Nephron progenitor cell (in vitro differentiated cells): Measurements from ENCODE around the gene PPP1R36.

Experiments
- DNase-seq: peaks from one replicate; pipeline ENCODE4 v3.0.0; 2021
- H3K27ac Mint-ChIP-seq: 2 replicates; pipeline ENCODE4 v1.8.0; 2021; ENCODE audit warnings: mild to moderate bottlenecking, moderate library complexity, mixed read lengths
- H3K27me3 Mint-ChIP-seq: 2 replicates; pipeline ENCODE4 v1.8.0; 2021; ENCODE audit warnings: mild to moderate bottlenecking, low read depth, mixed read lengths; ENCODE audit not compliant: poor library complexity
- H3K36me3 Mint-ChIP-seq: 2 replicates; pipeline ENCODE4 v1.8.0; 2021; ENCODE audit warnings: low read depth, mixed read lengths
- H3K4me1 Mint-ChIP-seq: 2 replicates; pipeline ENCODE4 v1.8.0; 2021; ENCODE audit warnings: mixed read lengths
- H3K4me3 Mint-ChIP-seq: 2 replicates; pipeline ENCODE4 v1.8.0; 2021; ENCODE audit warnings: mild to moderate bottlenecking, moderate library complexity, mixed read lengths
- H3K9me3 Mint-ChIP-seq: 2 replicates; pipeline ENCODE4 v1.8.0; 2021; ENCODE audit warnings: mild to moderate bottlenecking, moderate library complexity, mixed read lengths
- TF ChIP-seq, protein P1 (sequence below): fragments of 200-600 bp; sonication (generic); IDR thresholded peaks from 2 replicates; pipeline ENCODE4 v1.5.0; 2021; ENCODE audit warnings: antibody characterized with exemption

The PPP1R36 gene

GRCh38 chr14:64572386-64573104 is 22.8 kb downstream of the PPP1R36 start:
- H3K4me1 Mint-ChIP-seq, result peaks cover 27% of the 10 kb centered on the region
- no peak for DNase-seq
- no peak overlapping the region for H3K4me3 Mint-ChIP-seq
- H3K9me3 Mint-ChIP-seq, result no peaks in the 10 kb centered on the region
- TF ChIP-seq, protein P1, sequence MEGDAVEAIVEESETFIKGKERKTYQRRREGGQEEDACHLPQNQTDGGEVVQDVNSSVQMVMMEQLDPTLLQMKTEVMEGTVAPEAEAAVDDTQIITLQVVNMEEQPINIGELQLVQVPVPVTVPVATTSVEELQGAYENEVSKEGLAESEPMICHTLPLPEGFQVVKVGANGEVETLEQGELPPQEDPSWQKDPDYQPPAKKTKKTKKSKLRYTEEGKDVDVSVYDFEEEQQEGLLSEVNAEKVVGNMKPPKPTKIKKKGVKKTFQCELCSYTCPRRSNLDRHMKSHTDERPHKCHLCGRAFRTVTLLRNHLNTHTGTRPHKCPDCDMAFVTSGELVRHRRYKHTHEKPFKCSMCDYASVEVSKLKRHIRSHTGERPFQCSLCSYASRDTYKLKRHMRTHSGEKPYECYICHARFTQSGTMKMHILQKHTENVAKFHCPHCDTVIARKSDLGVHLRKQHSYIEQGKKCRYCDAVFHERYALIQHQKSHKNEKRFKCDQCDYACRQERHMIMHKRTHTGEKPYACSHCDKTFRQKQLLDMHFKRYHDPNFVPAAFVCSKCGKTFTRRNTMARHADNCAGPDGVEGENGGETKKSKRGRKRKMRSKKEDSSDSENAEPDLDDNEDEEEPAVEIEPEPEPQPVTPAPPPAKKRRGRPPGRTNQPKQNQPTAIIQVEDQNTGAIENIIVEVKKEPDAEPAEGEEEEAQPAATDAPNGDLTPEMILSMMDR, result no peak
- no peak overlapping the region for H3K27ac Mint-ChIP-seq
- H3K36me3 Mint-ChIP-seq, result no peaks in the 10 kb centered on the region
- H3K27me3 Mint-ChIP-seq, result peaks cover 3% of the 10 kb centered on the region

- no peaks in the 10 kb centered on the region for H3K36me3 Mint-ChIP-seq
- H3K27me3 Mint-ChIP-seq, result peaks cover 3% of the 10 kb centered on the region
- peaks cover 28% of the 10 kb centered on the region for H3K4me1 Mint-ChIP-seq
- TF ChIP-seq, protein P1, result no peak
- no peaks in the 10 kb centered on the region for H3K9me3 Mint-ChIP-seq
- H3K4me3 Mint-ChIP-seq, result no peak overlapping the region
- no peak overlapping the region for H3K27ac Mint-ChIP-seq
- no peak for DNase-seq
Measured at GRCh38 chr14:64573109-64573508, 23.3 kb downstream of the PPP1R36 start.

DNA sequence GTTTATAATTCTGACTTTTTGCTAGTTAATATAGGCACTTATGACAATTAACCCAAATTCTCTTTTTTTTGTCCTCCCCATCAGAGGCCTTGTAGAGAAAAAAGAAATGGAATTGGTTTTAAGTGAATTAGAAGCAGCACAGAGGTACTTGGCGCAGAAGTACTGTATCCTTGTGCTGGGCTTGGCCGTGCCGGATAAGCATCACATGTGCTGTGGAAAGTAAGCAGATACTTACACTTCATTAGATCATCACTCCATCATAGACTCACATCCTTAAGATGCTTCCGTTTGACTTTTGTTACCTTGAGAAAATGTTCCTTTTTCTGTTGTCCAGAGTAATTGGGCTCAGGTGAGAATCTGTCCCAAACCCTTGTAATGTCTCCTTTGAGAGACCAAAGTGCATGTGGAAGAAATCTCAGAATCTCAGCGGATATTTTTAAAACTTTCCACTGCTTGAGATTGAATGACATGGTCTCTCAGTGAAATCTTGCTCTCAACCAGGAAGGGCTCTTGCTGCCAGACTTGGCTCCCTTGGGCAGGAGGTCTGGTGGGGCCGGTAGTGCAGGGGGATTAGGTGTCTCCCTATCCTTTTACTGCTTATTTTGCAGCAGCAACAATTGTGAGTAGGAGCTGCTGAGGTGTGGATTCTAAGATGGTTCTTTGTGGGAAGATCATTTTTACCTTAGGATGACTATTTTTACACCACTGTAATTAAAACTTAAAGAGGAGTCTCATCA is 24.8 kb downstream of the PPP1R36 start:
- Mint-ChIP-seq H3K27me3 (peaks cover 8% of the 10 kb centered on the region), H3K9me3 (no peaks in the 10 kb centered on the region), H3K36me3 (no peaks in the 10 kb centered on the region), H3K4me1 (peaks cover 16% of the 10 kb centered on the region), H3K27ac (no peak overlapping the region), H3K4me3 (no peak overlapping the region)
- TF ChIP-seq, protein P1, result no peak
- no peak for DNase-seq

DNA sequence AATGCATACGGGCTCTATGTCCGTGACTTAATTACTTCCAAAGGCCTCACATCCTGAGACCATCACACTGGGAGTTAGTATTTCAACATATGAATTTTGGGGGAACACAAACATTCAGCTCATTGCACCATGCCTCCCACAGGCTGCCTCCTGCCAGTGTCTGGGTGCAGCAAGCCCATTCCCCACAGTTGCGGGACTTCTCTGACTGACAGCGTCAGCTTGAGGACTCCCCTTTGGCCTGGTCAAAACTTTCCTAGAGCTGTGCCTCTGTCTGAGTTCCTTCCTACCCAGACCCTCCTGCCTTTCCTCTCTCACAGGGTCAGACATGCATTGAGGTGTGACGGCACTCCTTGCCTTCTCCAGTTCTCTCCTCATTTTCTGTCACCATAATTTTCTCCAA is 27.4 kb downstream of the PPP1R36 start:
- H3K4me3 Mint-ChIP-seq, result no peak overlapping the region

DNA sequence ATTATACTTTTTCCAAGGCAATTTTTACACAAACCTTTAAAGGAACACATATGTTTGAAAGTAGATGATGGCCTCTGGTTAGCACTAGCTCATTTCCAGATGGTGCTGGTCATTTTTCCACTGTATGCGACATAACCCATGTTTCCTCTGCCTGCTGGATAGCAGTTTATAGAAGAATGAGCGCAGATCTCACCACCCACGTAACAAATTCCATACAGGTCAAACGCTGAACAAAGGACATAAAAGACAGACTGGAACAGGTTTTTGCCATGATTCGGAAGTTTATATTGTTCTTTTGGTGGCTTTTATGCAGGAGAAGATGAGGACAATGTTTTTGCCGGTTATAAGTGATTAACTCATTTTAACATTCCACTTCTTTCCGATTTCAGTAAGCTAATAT is 30.7 kb downstream of the PPP1R36 start:
- Mint-ChIP-seq H3K9me3 (no peaks in the 10 kb centered on the region), H3K4me3 (no peak overlapping the region), H3K36me3 (no peaks in the 10 kb centered on the region), H3K27me3 (peaks cover 8% of the 10 kb centered on the region), H3K4me1 (peaks cover 32% of the 10 kb centered on the region), H3K27ac (no peak overlapping the region)
- DNase-seq, result no peak
- TF ChIP-seq, protein P1, result no peak

More for the DNA sequence above, 27.4 kb downstream of the PPP1R36 start:
- H3K9me3 Mint-ChIP-seq, result no peaks in the 10 kb centered on the region
- H3K36me3 Mint-ChIP-seq, result no peaks in the 10 kb centered on the region
- peaks cover 8% of the 10 kb centered on the region for H3K27me3 Mint-ChIP-seq
- H3K27ac Mint-ChIP-seq, result peak overlapping the region; percentile 10
- TF ChIP-seq, protein P1, result no peak
- H3K4me1 Mint-ChIP-seq, result peaks cover 35% of the 10 kb centered on the region
- no peak for DNase-seq
